ENCODE results near the gene VRK1.
"Not testable (repeated sequence)": the region's sequence is repeated elsewhere in the genome, so short reads cannot be mapped to it uniquely, and the experiment has no call there.

The VRK1 gene

DNA sequence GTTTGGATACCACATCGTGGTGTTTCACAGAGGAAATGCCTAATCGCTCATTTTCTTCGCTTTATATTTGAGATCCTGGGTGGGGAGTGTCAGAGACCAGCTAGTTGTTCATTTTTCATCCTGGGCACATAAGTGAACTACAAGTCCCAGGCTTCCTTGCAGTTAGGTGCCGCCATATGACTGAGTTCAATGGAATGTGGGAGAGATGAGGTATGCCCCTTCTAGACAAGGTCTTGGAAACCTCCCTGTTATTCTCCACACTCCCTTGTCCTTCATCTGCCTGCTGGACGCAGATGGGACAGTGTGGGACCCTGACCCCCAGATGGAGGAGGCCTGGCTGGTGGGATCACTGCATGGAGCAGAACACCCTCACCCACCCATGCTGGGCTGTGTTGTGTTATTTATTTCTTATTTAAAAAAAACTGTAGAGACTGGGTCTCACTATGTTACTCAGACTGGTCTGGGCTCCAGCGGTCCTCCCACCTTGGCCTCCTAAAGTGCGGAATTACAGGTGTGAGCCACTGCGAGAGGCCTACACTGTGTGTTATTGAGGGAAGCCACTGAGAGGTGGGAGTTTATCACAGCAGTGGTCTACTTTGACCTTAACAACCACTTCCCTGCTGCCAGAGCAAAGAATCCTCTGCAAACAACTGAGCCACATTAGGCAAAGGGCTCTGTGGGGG, 42.9 kb upstream of the VRK1 start:
- DNase-seq (ENCODE audit: low spot score) = no peak
- TF ChIP-seq, protein P1, sequence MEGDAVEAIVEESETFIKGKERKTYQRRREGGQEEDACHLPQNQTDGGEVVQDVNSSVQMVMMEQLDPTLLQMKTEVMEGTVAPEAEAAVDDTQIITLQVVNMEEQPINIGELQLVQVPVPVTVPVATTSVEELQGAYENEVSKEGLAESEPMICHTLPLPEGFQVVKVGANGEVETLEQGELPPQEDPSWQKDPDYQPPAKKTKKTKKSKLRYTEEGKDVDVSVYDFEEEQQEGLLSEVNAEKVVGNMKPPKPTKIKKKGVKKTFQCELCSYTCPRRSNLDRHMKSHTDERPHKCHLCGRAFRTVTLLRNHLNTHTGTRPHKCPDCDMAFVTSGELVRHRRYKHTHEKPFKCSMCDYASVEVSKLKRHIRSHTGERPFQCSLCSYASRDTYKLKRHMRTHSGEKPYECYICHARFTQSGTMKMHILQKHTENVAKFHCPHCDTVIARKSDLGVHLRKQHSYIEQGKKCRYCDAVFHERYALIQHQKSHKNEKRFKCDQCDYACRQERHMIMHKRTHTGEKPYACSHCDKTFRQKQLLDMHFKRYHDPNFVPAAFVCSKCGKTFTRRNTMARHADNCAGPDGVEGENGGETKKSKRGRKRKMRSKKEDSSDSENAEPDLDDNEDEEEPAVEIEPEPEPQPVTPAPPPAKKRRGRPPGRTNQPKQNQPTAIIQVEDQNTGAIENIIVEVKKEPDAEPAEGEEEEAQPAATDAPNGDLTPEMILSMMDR (IDR thresholded peaks at IDR 0.05; ENCODE audit: extremely low read depth, missing control alignments) = no peak

DNA sequence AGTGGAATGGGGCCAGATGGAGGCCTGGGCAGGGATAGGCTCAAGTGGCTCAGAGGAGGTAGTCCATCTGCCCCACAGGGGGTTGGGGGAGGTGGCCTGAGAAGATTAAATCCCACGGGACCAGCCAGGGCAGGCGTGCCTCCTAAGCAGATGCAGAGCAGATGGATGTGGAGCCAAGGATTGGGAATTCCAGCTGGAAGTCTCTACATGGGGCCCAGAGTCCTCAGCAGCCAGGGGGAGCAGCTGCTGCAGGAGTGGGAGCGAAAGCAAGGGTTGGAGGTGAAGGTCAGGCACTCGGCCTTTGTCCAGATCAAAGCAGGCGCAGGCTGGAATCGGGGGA, 42.4 kb upstream of the VRK1 start:
- DNase-seq (ENCODE audit: low spot score) = no peak
- TF ChIP-seq, protein P1 (IDR thresholded peaks at IDR 0.05; ENCODE audit: extremely low read depth, missing control alignments) = no peak

- no peak for DNase-seq (ENCODE audit: low spot score)
- TF ChIP-seq, protein P1 (IDR thresholded peaks at IDR 0.05; ENCODE audit: extremely low read depth, missing control alignments) = no peak
Measured at GRCh38 chr14:96756745-96757144, 40.4 kb upstream of the VRK1 start.

GRCh38 chr14:96757456-96757855, 39.7 kb upstream of the VRK1 start:
- no peak for DNase-seq (ENCODE audit: low spot score)

GRCh38 chr14:96761066-96761465, 36.1 kb upstream of the VRK1 start:
- TF ChIP-seq, protein P1 (IDR thresholded peaks at IDR 0.05; ENCODE audit: extremely low read depth, missing control alignments) = no peak
- DNase-seq (ENCODE audit: low spot score) = no peak

More at GRCh38 chr14:96757456-96757855, 39.7 kb upstream of the VRK1 start:
- TF ChIP-seq, protein P1 (IDR thresholded peaks at IDR 0.05; ENCODE audit: extremely low read depth, missing control alignments) = no peak

DNA sequence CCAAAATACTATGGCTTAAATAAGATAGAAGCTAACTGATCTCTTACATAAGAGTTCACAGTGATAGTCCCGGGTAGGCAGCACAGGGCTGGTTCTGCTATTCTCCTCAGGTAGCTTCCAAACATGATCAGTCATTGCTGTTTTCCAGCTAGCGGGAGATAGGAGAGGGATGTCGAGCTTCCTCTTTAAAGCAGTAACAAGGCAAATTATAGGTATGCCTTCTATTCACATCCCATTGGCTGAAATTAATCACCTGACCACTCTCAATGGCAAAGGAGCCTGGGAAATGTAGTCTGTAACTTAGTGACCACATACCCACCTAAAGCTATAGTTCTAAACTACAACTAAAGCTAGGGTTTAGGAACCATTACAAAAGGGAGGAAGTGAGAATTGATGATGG, 34.5 kb upstream of the VRK1 start:
- DNase-seq (ENCODE audit: low spot score) = peak; percentile 78
- TF ChIP-seq, protein P1 (IDR thresholded peaks at IDR 0.05; ENCODE audit: extremely low read depth, missing control alignments) = no peak

- no peak for DNase-seq (ENCODE audit: low spot score)
- TF ChIP-seq, protein P1 (IDR thresholded peaks at IDR 0.05; ENCODE audit: extremely low read depth, missing control alignments) = no peak
Measured at GRCh38 chr14:96764012-96764411, 33.2 kb upstream of the VRK1 start.

DNA sequence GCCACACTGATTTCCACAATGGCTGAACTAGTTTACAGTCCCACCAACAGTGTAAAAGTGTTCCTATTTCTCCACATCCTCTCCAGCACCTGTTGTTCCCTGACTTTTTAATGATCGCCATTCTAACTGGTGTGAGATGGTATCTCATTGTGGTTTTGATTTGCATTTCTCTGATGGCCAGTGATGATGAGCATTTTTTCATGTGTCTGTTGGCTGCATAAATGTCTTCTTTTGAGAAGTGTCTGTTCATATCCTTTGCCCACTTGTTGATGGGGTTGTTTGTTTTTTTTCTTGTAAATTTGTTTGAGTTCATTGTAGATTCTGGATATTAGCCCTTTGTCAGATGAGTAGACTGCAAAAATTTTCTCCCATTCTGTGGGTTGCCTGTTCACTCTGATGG, 32.0 kb upstream of the VRK1 start:
- DNase-seq (ENCODE audit: low spot score) = not testable (repeated sequence)

All from GM20000 (cell line).